ENCODE results near the gene TNFRSF21. TPM values are rescaled to one million over a fixed set of nuclear protein-coding genes. Genes with fewer than 3 reads are reported as not detected.

TNFRSF21 gene
- total and polyA plus RNA-seq, 2 of the 8 experiments (the other 6 are each of a cell fraction or from before 2014, with no cell fraction given), result 16.4 to 52.7 TPM

- TF ChIP-seq NRF1 (IDR thresholded peaks at IDR 0.05; ENCODE audit: low read depth, low read length), result no peak
- TF ChIP-seq KDM5A (IDR thresholded peaks at IDR 0.05; ENCODE audit: low read length), result no peak
- TF ChIP-seq CTBP2 (IDR thresholded peaks at IDR 0.05; ENCODE audit: borderline replicate concordance, insufficient read depth, insufficient read length, low read length), result no peak
- TF ChIP-seq RBBP5 (IDR thresholded peaks at IDR 0.05; ENCODE audit: borderline replicate concordance, low read depth, low read length), result no peak
- no peak for TF ChIP-seq SP2 (IDR thresholded peaks at IDR 0.05; ENCODE audit: low read length)
- TF ChIP-seq CBX5 (IDR thresholded peaks at IDR 0.05; ENCODE audit: low read depth, low read length), result no peak
- no peak for TF ChIP-seq EP300 (IDR thresholded peaks at IDR 0.05; ENCODE audit: borderline replicate concordance in 1 of 2, low read depth in 2 of 2, low read length in 2 of 2)
- no peak for TF ChIP-seq FOSL1 (IDR thresholded peaks at IDR 0.05; ENCODE audit: insufficient read depth, low read depth, low read length)
- peak in 1 of 2 experiments; percentile 99; a peak in 3 of 4 replicates for TF ChIP-seq HDAC2 (IDR thresholded peaks at IDR 0.05; ENCODE audit: borderline replicate concordance in 1 of 2, low read depth in 2 of 2, low read length in 2 of 2)
- no peak for TF ChIP-seq MAFK (IDR thresholded peaks at IDR 0.05; ENCODE audit: low read depth, low read length)
- TF ChIP-seq ATF3 (IDR thresholded peaks at IDR 0.05; ENCODE audit: insufficient read depth, low read depth, low read length), result no peak
- no peak for TF ChIP-seq HDAC6 (IDR thresholded peaks at IDR 0.05; ENCODE audit: low read depth, low read length)
- no peak for TF ChIP-seq RNF2 (IDR thresholded peaks at IDR 0.05; ENCODE audit: borderline replicate concordance, low read depth, low read length, missing control alignments, poor library complexity, severe bottlenecking)
- TF ChIP-seq ATF2 (IDR thresholded peaks at IDR 0.05; ENCODE audit: low read length), result no peak
- no peak for TF ChIP-seq CBX8 (IDR thresholded peaks at IDR 0.05; ENCODE audit: borderline replicate concordance, low read depth, low read length)
- TF ChIP-seq CTCF (IDR thresholded peaks at IDR 0.05; ENCODE audit: control extremely low read depth in 1 of 3, insufficient read depth in 1 of 3, low read depth in 1 of 3, low read length in 3 of 3), result no peak
- TF ChIP-seq NANOG (IDR thresholded peaks at IDR 0.05; ENCODE audit: insufficient read depth, low read depth, low read length, poor library complexity, severe bottlenecking), result no peak
- no peak for TF ChIP-seq KDM4A (IDR thresholded peaks at IDR 0.05; ENCODE audit: low read depth, low read length, severe bottlenecking)
- peak; percentile 64; the same call in 1 of the 2 replicates for TF ChIP-seq POU5F1 (IDR thresholded peaks at IDR 0.05; ENCODE audit: low read depth, low read length)
Observed at GRCh38 chr6:47221565-47221964, 88.1 kb downstream of the TNFRSF21 start (continued).
